HUES64 (cell line): ENCODE data around the gene KDM2B.
A peak's percentile ranks its signal among the peaks of the same experiment; 100 is the strongest.

Experiments used
- H3K27ac ChIP-seq: 2 replicates; pipeline ENCODE4 v1.7.0; 2013; ENCODE audit warnings: low read depth, low read length, inconsistent platforms
- H3K27me3 ChIP-seq: 2 replicates; pipeline ENCODE4 v1.6.1; 2013; ENCODE audit warnings: mild to moderate bottlenecking, low read length; ENCODE audit not compliant: insufficient read depth
- H3K36me3 ChIP-seq: 2 replicates; pipeline ENCODE4 v1.6.1; 2013; ENCODE audit warnings: mild to moderate bottlenecking, low read length; ENCODE audit not compliant: insufficient read depth
- H3K4me1 ChIP-seq: 2 replicates; pipeline ENCODE4 v1.6.1; 2013; ENCODE audit warnings: mild to moderate bottlenecking, low read length, moderate library complexity; ENCODE audit not compliant: insufficient read depth
- H3K4me3 ChIP-seq: 2 replicates; pipeline ENCODE4 v1.5.1; 2013; ENCODE audit warnings: mild to moderate bottlenecking, low read length, moderate library complexity
- H3K9ac ChIP-seq: 2 replicates; pipeline ENCODE4 v1.6.1; 2013; ENCODE audit warnings: mild to moderate bottlenecking, low read depth, low read length
- H3K9me3 ChIP-seq: 2 replicates; pipeline ENCODE4 v1.6.1; 2013; ENCODE audit warnings: low read depth, low read length; ENCODE audit not compliant: insufficient read depth
- WGBS: fragments of 150-250, 120-280 bp; methylation state at CpG from one replicate; pipeline ENCODE4 v1.1.7; 2013; ENCODE audit warnings: missing lambda C conversion rate; 5-methylcytosine and 5-hydroxymethylcytosine counted together

Gene KDM2B

DNA sequence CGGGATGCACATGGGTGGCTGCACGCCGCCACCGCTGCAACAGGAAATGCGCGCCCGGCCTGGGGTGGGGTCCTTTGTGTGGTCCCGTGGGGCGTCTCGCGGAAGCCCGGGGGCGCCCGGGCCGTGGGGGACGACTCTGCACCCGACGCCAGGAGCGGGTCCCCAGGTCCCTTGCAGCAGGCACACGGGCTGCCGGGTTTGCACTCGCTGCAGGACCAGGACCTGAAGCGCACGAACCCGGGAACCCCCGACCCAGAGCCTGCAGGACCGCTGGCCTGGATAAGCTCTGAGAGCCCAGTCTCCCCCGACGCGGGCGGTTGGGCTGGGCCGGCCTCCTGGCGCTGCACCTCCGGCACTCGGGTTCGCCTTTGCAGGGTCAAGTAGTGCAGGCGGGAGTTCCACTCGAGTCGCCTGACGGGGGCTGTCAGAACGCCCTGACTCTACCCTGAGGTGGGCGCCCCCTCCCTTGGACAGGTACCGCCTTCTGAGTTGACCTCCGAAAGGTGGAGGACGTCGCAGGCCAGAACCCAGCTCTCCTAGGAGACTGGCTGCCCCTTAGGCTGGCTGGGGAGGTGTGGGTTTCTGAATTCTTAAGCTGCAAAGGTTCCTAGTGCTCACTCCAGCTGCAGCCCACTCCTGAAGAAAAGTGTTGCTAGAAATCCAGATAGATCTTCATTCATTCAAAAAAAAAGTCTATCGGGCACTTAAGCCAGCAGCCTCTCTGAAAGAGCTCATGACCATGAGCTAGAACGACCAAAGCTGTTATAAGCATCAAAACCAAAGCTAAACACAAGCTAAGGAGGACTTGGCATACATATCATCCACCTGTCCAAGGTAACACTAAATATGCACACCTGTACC is 113.0 kb downstream of the KDM2B start:
- Histone ChIP-seq H3K36me3 (peaks cover 10% of the 10 kb centered on the region; the same call in 1 of the 2 replicates), H3K27ac (peak overlapping the region; percentile 65), H3K4me3 (peak overlapping the region; percentile 65), H3K27me3 (peaks cover 6% of the 10 kb centered on the region; the same call in 1 of the 2 replicates), H3K9ac (peak overlapping the region; percentile 77), H3K4me1 (peaks cover 13% of the 10 kb centered on the region), H3K9me3 (no peaks in the 10 kb centered on the region)
- WGBS, result 6% methylated on average over 48 of the region's 48 CpGs

- Histone ChIP-seq H3K27ac (peak overlapping the region; percentile 41; the same call in 1 of the 2 replicates), H3K27me3 (peaks cover 6% of the 10 kb centered on the region; the same call in 1 of the 2 replicates), H3K9me3 (no peaks in the 10 kb centered on the region)
Measured at GRCh38 chr12:121466794-121467637, 113.8 kb downstream of the KDM2B start.

DNA sequence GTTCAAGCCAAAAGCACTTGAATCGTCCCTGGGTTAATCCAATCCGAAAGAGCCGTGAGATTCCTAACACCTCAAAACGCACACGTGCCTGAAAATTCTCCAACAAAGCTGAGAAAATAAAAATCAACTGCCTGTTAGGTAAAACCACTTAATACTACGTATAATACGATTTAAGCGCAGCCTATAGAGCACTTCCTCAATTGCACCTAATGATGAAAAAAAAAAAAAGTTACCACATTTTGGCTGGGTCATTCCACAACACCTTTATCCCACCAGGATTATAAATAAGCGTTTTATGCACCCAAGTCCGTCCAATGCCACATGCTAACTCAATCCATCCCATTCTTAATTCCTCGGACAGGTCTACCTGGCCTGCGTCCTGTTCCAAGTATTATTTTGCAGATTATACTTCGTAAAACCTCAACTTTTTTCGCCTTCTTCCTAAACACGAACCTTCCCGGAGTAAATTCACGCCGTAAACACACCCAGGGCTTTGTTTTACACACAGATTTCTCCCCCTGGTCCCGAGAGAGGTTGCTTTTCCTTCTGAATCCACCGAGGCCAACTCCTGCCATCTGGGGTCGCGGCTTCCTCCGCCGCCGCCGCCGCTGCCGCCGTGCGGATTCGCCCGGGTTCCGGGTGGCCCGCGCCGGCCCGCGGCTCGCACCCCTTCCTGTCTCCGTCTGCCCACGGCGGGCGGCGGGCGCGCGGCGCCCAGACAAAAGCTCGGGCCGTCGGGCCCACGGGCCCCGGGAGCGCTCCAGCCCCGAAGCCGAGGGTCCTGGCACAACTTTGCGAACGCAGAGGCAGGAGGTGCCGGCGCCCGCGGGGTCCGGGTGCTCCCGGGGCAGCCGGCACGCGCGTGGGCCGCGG is 114.7 kb downstream of the KDM2B start:
- no peaks in the 10 kb centered on the region for H3K9me3 ChIP-seq
- peaks cover 6% of the 10 kb centered on the region; the same call in 1 of the 2 replicates for H3K27me3 ChIP-seq
- peaks cover 13% of the 10 kb centered on the region for H3K4me1 ChIP-seq
- peak overlapping the region; percentile 67 for H3K4me3 ChIP-seq
- peaks cover 10% of the 10 kb centered on the region; the same call in 1 of the 2 replicates for H3K36me3 ChIP-seq
- 15% methylated on average over 70 of the region's 70 CpGs for WGBS
- H3K9ac ChIP-seq, result peak overlapping the region; percentile 77
- H3K27ac ChIP-seq, result no peak overlapping the region

More at GRCh38 chr12:121466794-121467637, 113.8 kb downstream of the KDM2B start:
- H3K4me1 ChIP-seq, result peaks cover 13% of the 10 kb centered on the region
- H3K4me3 ChIP-seq, result peak overlapping the region; percentile 67
- H3K36me3 ChIP-seq, result peaks cover 10% of the 10 kb centered on the region; the same call in 1 of the 2 replicates
- under 1% methylated on average over 139 of the region's 139 CpGs for WGBS
- peak overlapping the region; percentile 77 for H3K9ac ChIP-seq

DNA sequence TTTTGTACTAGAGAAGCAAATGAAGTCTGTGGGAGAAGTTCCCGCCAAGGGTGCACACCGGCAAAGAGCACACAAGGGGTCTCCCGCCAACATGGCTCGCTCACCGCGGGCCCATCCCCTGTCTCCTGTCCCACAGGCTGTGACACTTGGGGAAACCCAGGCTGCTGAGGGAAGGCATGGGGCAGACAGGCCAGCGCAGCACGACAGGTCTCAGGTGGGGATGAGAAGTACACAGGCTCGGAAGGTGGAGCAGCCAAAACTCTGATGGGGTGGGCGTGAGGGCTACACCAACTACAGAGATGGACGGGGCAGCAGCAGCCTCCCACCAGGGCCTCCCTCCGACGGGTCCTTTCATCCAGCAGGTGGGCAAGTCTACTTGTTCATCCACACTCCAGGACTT is 116.5 kb downstream of the KDM2B start:
- no peak overlapping the region for H3K4me3 ChIP-seq
- no peaks in the 10 kb centered on the region for H3K9me3 ChIP-seq
- peaks cover 6% of the 10 kb centered on the region; the same call in 1 of the 2 replicates for H3K27me3 ChIP-seq
- peaks cover 10% of the 10 kb centered on the region; the same call in 1 of the 2 replicates for H3K36me3 ChIP-seq
- H3K9ac ChIP-seq, result no peak overlapping the region
- 96% methylated on average over 13 of the region's 13 CpGs for WGBS
- peaks cover 13% of the 10 kb centered on the region for H3K4me1 ChIP-seq
- H3K27ac ChIP-seq, result no peak overlapping the region

- H3K9me3 ChIP-seq, result no peaks in the 10 kb centered on the region
- no peak overlapping the region for H3K27ac ChIP-seq
- H3K36me3 ChIP-seq, result peaks cover 10% of the 10 kb centered on the region; the same call in 1 of the 2 replicates
- H3K27me3 ChIP-seq, result peaks cover 3% of the 10 kb centered on the region; the same call in 1 of the 2 replicates
- WGBS, result 92% methylated on average over 5 of the region's 5 CpGs
- no peak overlapping the region for H3K9ac ChIP-seq
- H3K4me3 ChIP-seq, result no peak overlapping the region
- H3K4me1 ChIP-seq, result peaks cover 4% of the 10 kb centered on the region
Measured at GRCh38 chr12:121461048-121461447, 119.8 kb downstream of the KDM2B start.

- no peak overlapping the region for H3K27ac ChIP-seq
- WGBS, result 87% methylated on average over 8 of the region's 8 CpGs
- H3K9me3 ChIP-seq, result no peaks in the 10 kb centered on the region
- H3K9ac ChIP-seq, result no peak overlapping the region
- H3K4me1 ChIP-seq, result no peaks in the 10 kb centered on the region
- H3K4me3 ChIP-seq, result no peak overlapping the region
- no peaks in the 10 kb centered on the region for H3K27me3 ChIP-seq
- H3K36me3 ChIP-seq, result peaks cover 13% of the 10 kb centered on the region
Measured at GRCh38 chr12:121456551-121456950, 124.3 kb downstream of the KDM2B start.

DNA sequence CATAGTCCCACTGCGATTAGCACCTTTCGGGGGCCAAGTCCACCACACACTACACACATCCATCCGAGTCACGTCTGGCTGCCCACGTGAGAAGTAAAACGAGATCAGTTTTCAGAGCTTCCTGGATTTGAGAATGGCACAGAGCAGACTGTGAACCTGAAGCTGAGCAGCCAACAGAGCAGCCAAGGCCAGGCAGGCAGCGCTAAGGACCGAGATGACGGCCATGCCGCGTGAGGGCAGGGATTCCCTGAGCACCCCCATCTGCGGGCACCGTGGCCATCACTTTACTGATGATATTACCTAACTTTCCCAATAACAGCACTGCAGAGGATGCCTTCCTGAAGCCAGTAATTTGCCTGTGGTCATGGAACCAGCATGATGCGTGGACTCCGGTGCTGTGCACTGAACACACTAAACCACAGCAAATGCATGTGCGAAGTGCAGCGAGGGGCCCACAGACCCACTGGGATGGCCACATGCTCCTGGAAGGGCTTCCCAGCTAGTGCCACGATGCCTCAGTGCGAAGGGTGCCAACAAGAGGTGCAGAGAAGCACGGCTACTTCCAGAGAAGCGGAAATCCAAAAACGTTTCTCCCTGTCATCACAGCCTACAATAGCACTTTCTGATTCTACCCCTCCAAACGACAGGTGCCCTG is 124.9 kb downstream of the KDM2B start:
- no peak overlapping the region for H3K9ac ChIP-seq
- no peaks in the 10 kb centered on the region for H3K4me1 ChIP-seq
- H3K27me3 ChIP-seq, result no peaks in the 10 kb centered on the region
- H3K27ac ChIP-seq, result no peak overlapping the region
- no peaks in the 10 kb centered on the region for H3K9me3 ChIP-seq
- 93% methylated on average over 23 of the region's 23 CpGs for WGBS
- no peak overlapping the region for H3K4me3 ChIP-seq
- H3K36me3 ChIP-seq, result peaks cover 20% of the 10 kb centered on the region

DNA sequence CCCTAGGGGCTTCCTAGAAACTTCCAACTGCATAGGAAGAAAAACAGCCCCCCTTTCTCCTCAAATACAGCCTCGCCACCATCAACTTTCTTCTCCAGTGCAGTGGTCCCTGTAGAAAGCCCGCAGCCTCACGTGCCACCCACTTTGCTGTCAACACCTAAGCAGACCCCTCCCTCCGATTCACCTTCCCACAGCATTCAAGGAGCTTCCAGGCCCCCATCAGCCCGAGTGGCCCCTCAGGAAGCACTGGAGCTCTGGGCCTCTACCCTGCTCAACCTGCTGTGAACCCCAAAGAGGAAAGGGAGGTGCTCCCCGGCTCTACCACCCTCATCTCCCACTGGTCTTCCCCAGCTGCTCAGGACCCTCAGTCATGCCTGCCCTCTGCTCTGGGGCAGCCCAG is 125.9 kb downstream of the KDM2B start:
- Histone ChIP-seq H3K4me3 (no peak overlapping the region), H3K9ac (no peak overlapping the region), H3K9me3 (no peaks in the 10 kb centered on the region), H3K36me3 (peaks cover 21% of the 10 kb centered on the region), H3K27me3 (no peaks in the 10 kb centered on the region), H3K27ac (no peak overlapping the region), H3K4me1 (no peaks in the 10 kb centered on the region)
- WGBS, result 95% methylated on average over 6 of the region's 6 CpGs

DNA sequence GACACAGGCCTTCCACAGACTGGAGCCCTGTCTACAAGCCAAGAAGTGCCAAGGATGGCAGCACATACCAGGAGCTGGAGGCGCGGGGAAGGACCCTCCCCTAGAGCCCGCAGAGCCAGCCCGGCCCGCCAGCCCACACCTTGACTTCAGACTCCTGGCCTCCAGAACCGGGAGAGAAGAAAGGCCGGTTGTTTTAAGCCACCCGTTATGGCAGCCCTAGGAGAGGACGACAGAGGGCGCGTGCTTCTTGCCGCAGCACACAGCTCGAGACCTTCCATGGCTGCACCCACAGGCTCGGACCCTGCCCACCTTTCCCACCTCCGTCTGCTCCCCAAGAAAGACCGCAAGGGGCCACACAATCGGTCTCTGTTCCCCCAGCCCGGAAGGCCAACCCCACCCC is 127.2 kb downstream of the KDM2B start:
- H3K4me1 ChIP-seq, result no peaks in the 10 kb centered on the region
- 90% methylated on average over 18 of the region's 18 CpGs for WGBS

GRCh38 chr12:121452985-121453360 is 127.8 kb downstream of the KDM2B start:
- no peaks in the 10 kb centered on the region for H3K27me3 ChIP-seq
- no peak overlapping the region for H3K4me3 ChIP-seq
- 97% methylated on average over 39 of the region's 39 CpGs for WGBS
- H3K9me3 ChIP-seq, result no peaks in the 10 kb centered on the region
- peaks cover 37% of the 10 kb centered on the region for H3K36me3 ChIP-seq
- H3K27ac ChIP-seq, result no peak overlapping the region
- no peaks in the 10 kb centered on the region for H3K4me1 ChIP-seq
- H3K9ac ChIP-seq, result no peak overlapping the region

More for the DNA sequence above, 127.2 kb downstream of the KDM2B start:
- Histone ChIP-seq H3K9ac (no peak overlapping the region), H3K9me3 (no peaks in the 10 kb centered on the region), H3K4me3 (no peak overlapping the region), H3K36me3 (peaks cover 31% of the 10 kb centered on the region), H3K27ac (no peak overlapping the region), H3K27me3 (no peaks in the 10 kb centered on the region)
